Mucosa of descending colon (tissue), 3 donors: ENCODE data around the gene PPP1R18. TPM values are rescaled to one million over a fixed set of nuclear protein-coding genes. Genes with fewer than 3 reads are reported as not detected.

ENCODE experiments used
- ATAC-seq: fragments of 200-7000 bp; cut with Tn5 transposase; one replicate; pipeline ENCODE4 v1.9.1; 2020; ENCODE audit warnings: mild to moderate bottlenecking, moderate library complexity
- DNase-seq, 3 donors: peaks; one replicate each; pipeline ENCODE4 v3.0.0-alpha.2; 2020
- H3K36me3 ChIP-seq: fragments of 200-600 bp; one replicate; pipeline ENCODE4 v1.8.0; 2021; ENCODE audit warnings: low read depth, mild to moderate bottlenecking
- H3K4me1 ChIP-seq: fragments of 200-600 bp; one replicate; pipeline ENCODE4 v1.8.0; 2021; ENCODE audit warnings: low read depth, mild to moderate bottlenecking
- H3K4me3 ChIP-seq: fragments of 200-600 bp; one replicate; pipeline ENCODE4 v1.8.0; 2021; ENCODE audit warnings: mild to moderate bottlenecking
- H3K9me3 ChIP-seq: fragments of 200-600 bp; one replicate; pipeline ENCODE4 v1.8.0; 2021; ENCODE audit warnings: mild to moderate bottlenecking
- CTCF ChIP-seq: fragments of 200-600 bp; IDR thresholded peaks from one replicate; pipeline ENCODE4 v1.8.0; 2022; ENCODE audit warnings: antibody characterized with exemption, mild to moderate bottlenecking
- intact Hi-C, 2 donors: fragments of 100-400 bp; cut with DNase I in 1 of 2; cut with micrococcal nuclease in 1 of 2; formaldehyde crosslinking; loops; one replicate each; pipeline versions ENCODE4 v1.11.0 to v1.11.1; 2022; cut with DNase I, micrococcal nuclease
- total RNA-seq, 3 donors: library from RNA; stranded (reverse); fragmentation: NEBNext Ultra II Directional in 2 of 3; extraction: Animal tissue kit (Norgen Biotek cat#: 25700) in 2 of 3; gene quantifications; one replicate each; pipeline versions ENCODE4 v1.2.1 to v1.2.4, GENCODE V29; 2021 to 2023
- donor health status: DM: no; HTN: no; CAD: no; lungs with moderate emphysema.
- donor health status: DM: no; HTN: no; CAD: no.
- donor health status: DM: no; HTN: yes; CAD: no.

PPP1R18 gene
- total RNA-seq, 3 donors from 2014 or later: 8.6 to 55.1 (median 22.1) TPM

- ATAC-seq: peak; percentile 80
- no peak for TF ChIP-seq CTCF
- Histone ChIP-seq H3K36me3 (no peaks in the 10 kb centered on the region), H3K4me3 (peak overlapping the region; percentile 94), H3K9me3 (no peaks in the 10 kb centered on the region), H3K4me1 (peaks cover 13% of the 10 kb centered on the region)
- intact Hi-C loops: no loop called here
- peak; percentile 78 to 90 (median 86) for DNase-seq
These were observed 39.0 kb downstream of the PPP1R18 start for GRCh38 chr6:30647242-30648116.

GRCh38 chr6:30646450-30647241, 39.8 kb downstream of the PPP1R18 start, which contains the start of gene C6orf136:
Gene C6orf136 (plus strand): TSS chr6:30647133. CDS start chr6:30647232, 99 bp downstream.
- peak; percentile 95 to 97 (median 95) for DNase-seq

GRCh38 chr6:30645989-30646388, 40.5 kb downstream of the PPP1R18 start:
- no peak overlapping the region for H3K4me3 ChIP-seq
- no peaks in the 10 kb centered on the region for H3K36me3 ChIP-seq
- no peak for ATAC-seq
- H3K9me3 ChIP-seq: no peaks in the 10 kb centered on the region
- intact Hi-C loops: no loop called here
- TF ChIP-seq CTCF: no peak
- no peak for DNase-seq
- H3K4me1 ChIP-seq: peaks cover 13% of the 10 kb centered on the region

More at GRCh38 chr6:30646450-30647241, 39.8 kb downstream of the PPP1R18 start, which contains the start of gene C6orf136:
- intact Hi-C loops: no loop called here
- H3K9me3 ChIP-seq: no peaks in the 10 kb centered on the region
- H3K4me1 ChIP-seq: peaks cover 13% of the 10 kb centered on the region
- ATAC-seq: peak; percentile 88
- H3K36me3 ChIP-seq: no peaks in the 10 kb centered on the region
- peak within 1 kb of the TSS; percentile 94 for H3K4me3 ChIP-seq
- no peak for TF ChIP-seq CTCF

- no peak overlapping the region for H3K4me3 ChIP-seq
- no peak for TF ChIP-seq CTCF
- peaks cover 13% of the 10 kb centered on the region for H3K4me1 ChIP-seq
- no peaks in the 10 kb centered on the region for H3K9me3 ChIP-seq
- no peaks in the 10 kb centered on the region for H3K36me3 ChIP-seq
- ATAC-seq (no peak), DNase-seq (no peak)
- intact Hi-C loops: no loop called here
These were observed 41.7 kb downstream of the PPP1R18 start for GRCh38 chr6:30644769-30645168.

DNA sequence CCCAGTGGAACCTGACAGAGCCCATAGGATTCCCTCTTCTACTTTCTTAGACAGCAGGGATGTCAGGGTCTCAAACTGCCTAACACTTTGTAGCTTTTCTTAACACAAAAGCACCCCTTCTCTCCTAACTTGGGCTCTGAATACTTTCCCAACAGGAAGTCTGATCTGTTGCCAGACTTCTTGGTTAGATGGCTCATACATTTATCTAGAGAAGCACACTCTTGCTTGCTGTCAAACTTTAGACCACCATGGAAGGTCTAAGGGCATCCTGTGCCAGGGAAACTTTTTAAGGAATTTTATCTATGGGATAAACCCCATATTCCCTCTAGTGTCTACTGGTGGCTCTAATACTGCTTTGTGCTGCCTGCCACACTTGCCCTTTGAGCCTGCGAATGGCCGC, 42.8 kb downstream of the PPP1R18 start:
- no peak for ATAC-seq

More for the DNA sequence above, 42.8 kb downstream of the PPP1R18 start:
- Histone ChIP-seq H3K36me3 (no peaks in the 10 kb centered on the region), H3K4me3 (no peak overlapping the region), H3K9me3 (no peaks in the 10 kb centered on the region), H3K4me1 (peaks cover 17% of the 10 kb centered on the region)
- no peak for TF ChIP-seq CTCF
- intact Hi-C loops: no loop called here
- no peak for DNase-seq
